Kidney tubule cell (primary cell): ENCODE measurements around the gene MGAT4C.
A peak's percentile ranks its signal among the peaks of the same experiment; 100 is the strongest.
"Not testable (repeated sequence)": the region's sequence is repeated elsewhere in the genome, so short reads cannot be mapped to it uniquely, and the experiment has no call there.

Experiments
- DNase-seq: peaks from one replicate; pipeline ENCODE4 v3.0.0-alpha.2; 2018; ENCODE audit warnings: low spot score

Gene MGAT4C

GRCh38 chr12:86126900-86127299 is 129.3 kb downstream of the MGAT4C start:
- DNase-seq = not testable (repeated sequence)

DNA sequence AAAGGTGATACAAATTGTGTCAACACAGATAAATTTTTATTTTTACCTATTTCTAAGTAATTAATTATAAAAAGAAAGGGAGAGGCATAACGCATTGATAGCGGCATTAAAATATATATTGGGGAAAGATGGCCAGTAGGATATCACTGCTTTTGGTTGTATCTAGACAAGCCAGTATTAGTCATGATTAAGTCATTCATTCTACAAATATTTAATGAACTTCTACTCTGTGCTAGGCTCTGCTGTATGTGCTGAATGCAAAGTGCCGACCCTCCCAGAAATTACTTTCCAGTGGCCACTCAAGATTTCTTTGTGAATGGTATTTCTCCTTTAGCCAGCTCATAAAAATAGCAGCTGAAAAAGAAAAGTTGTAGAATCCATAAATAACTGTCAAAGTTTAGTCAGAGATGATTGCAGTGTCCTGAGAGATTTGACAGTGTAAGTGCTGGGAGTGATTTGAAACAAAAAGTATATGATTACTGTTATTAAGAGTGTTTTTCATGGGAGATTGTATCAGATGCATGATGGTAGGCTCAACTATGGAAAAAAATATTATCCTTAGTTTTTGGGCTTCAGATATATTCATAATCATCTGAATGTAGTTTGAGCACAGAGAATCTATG is 133.2 kb downstream of the MGAT4C start:
- DNase-seq = peak; percentile 42

GRCh38 chr12:86118161-86118560 is 138.0 kb downstream of the MGAT4C start:
- no peak for DNase-seq

GRCh38 chr12:86117711-86118110 is 138.5 kb downstream of the MGAT4C start:
- DNase-seq = no peak

DNA sequence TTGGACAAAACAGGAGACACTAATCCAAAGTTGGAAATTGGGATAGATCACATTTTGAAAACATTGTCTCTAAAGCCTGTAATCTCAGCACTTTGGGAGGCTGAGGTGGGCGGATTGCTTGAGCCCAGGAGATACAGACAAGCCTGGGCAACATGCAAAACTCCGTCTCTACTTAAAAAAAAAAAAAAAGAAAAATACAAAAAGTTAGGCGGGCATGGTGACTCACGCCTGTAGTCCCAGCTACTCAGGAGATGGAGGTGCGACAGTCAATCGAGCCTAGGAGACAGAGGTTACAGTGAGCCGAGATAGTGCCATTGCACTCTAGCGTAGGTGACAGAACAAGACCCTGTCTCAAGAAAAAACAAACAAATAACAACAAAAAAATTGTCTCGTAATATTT is 152.1 kb downstream of the MGAT4C start:
- DNase-seq = no peak

DNA sequence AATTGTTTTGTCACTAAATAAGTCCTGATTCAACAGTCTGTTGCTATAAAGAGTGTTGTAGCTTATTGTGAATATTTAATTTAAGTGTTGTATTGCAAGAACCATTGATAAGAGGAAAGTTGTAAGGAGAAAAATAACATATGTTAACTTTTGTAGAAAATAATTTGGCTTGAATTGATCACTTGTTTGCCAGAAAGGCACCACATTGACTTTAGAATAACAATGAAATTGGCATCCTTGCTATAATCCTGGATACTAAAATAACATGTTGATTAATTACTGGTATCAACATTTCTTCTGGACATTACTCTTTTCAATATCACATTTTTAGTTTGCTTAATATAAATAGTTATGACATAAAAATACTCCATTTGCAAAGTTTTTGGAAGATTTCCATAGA is 159.0 kb downstream of the MGAT4C start:
- no peak for DNase-seq

GRCh38 chr12:86091681-86092080 is 164.5 kb downstream of the MGAT4C start:
- no peak for DNase-seq

DNA sequence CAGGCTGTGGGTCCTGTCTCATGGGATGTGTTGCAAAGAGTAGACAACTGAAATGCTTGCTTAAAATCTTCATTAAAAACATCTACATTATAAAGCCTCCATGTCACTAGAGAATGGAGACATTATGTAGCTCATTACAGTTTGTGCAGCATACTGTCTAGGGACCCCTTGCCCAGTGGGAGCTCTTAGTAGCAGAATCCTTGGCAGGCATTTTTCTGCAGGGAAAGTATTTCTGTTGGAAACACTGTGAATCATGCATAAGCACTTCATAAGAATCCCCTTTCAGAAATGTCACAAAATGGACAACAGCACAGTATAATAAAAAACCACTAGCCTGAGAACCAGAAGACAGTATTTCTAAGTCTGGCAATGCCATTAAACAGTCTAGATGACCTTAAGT is 174.3 kb downstream of the MGAT4C start:
- no peak for DNase-seq

- peak; percentile 22 for DNase-seq
Measured at GRCh38 chr12:86059052-86059451, 197.1 kb downstream of the MGAT4C start.

DNA sequence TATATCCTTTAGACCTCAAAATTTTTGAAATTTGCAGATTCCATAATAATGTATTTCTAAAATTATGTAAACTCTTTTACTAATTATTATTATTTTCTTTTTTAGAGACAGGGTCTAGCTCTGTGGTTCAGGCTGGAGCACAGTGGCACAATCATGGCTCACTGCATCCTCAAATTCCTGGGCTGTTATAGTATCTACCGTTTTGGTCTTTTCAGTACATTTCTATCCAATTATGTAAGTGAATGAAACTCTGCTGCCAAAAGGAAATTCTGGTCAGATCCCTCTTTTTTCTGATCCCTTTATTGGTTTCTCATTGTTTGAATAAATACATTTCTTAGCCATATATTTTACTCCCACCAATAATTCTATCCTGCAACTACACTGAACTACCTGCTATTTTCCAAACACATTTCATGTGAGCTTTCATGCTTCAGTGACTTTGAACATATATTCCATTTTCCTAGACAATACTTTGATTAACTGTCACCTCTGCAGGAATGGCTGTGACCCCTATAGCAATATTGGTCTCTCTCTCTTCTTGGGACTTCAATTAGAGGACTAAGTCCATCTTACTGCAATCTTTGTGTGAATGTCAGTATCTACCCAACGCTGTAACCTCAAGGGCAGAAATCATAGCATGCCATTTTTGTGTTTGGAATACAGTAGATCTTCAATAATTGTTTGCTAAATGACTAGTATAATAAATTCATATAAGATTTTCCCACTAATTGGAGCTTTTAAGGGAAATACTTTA is 198.9 kb downstream of the MGAT4C start:
- no peak for DNase-seq

- DNase-seq = peak; percentile 19
Measured at GRCh38 chr12:86052921-86053320, 203.3 kb downstream of the MGAT4C start.

DNA sequence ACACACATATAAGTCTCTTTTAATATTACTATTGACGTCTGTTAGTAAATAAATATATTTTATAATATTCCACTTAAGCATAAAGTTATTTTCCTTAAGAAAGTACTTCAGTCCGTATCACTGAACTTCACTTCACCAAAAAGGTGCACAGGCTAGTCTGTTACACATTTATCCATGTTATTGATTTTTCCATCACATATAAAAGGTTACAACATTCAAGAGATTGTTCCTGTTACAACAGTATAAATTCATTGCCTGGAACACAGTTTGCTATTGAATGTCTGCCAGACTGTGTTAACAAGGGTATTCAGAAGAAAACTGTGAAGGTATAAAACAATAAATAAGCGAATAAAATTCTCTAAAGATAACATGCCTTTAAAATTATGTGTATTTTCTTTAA is 206.2 kb downstream of the MGAT4C start:
- no peak for DNase-seq

- DNase-seq = no peak
Measured at GRCh38 chr12:86044396-86044795, 211.8 kb downstream of the MGAT4C start.

DNA sequence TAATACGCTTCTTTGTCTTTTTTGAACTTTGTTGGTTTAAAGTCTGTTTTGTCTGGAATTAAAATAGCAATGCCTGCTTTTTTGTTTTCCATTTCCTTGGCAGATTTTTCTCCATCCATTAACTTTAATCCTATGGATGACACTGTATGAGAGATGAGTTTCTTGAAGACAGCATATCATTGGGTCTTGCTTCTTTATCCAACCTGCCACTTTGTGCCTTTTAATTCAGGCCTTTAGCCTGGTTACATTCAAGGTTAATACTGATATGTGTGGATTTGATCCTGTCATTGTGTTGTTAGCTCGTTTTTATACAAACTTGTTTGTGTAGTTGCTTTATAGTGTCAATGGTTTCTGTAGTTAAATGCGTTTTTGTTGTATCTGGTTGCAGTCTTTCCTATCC is 214.1 kb downstream of the MGAT4C start:
- no peak for DNase-seq

- no peak for DNase-seq
Measured at GRCh38 chr12:86018361-86018760, 237.8 kb downstream of the MGAT4C start.

DNA sequence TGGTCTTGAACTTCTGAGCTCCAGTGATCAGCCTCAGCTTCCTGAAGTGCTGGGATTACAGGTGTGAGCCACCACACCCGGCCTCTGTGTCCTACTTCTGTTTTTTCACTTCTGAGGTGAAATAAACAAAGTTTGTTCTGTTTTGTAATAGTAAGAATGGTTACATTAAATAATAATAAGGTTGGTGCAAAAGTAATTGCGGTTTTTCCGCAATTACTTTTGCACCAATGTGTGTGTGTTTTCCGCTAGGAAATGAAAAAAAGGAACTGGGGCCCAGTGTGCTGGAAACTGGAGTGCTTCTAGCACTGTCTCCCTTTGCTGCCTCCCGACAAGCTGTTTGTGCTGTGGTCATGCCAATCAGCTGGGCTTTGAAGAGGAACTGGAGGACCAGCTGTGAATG is 241.2 kb downstream of the MGAT4C start:
- DNase-seq = no peak

GRCh38 chr12:86006727-86007126 is 249.5 kb downstream of the MGAT4C start:
- peak; percentile 32 for DNase-seq

GRCh38 chr12:85998074-85998473 is 258.1 kb downstream of the MGAT4C start:
- DNase-seq = no peak

DNA sequence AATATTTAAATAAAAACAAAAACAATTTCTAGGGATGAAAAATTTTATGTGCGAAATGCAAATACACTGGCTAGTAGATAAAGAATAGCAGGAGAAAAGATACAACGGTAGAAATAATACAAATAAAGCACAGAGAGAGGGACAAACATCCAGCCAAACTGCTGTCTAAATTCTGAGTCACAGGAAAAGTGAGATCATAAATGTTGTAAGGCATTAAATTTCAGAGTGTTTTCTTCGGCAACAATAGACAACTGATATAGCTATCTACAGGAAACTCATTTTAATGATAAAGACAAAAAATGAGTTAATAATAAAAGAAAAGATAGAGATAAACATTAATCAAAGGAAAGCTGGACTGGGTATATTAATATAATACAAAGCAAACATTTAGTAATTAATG is 259.9 kb downstream of the MGAT4C start:
- DNase-seq = no peak

GRCh38 chr12:85993746-85994145 is 262.4 kb downstream of the MGAT4C start:
- no peak for DNase-seq

- DNase-seq = peak; percentile 29
Measured at GRCh38 chr12:85985996-85986395, 270.2 kb downstream of the MGAT4C start.

- DNase-seq = no peak
Measured at GRCh38 chr12:85983601-85984000, 272.6 kb downstream of the MGAT4C start.

DNA sequence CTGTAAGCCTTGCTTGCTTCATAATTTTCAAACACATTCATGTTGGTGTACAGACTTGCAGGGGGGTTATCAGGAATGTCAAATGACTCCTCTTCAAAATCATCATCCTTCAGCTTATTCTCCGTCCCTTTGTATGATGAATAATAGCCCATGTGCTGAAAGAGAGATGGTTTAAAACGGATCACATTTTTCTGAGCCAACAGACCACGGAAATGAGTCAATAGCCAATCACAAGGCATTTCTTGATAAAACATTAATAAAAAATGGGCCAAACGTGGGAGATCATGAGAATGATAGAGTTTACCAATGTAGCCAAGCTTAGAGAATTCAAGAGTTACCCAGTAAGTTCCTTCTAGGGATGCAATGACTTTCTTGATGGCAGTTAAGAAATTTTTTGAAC is 276.6 kb downstream of the MGAT4C start:
- peak; percentile 91 for DNase-seq

DNA sequence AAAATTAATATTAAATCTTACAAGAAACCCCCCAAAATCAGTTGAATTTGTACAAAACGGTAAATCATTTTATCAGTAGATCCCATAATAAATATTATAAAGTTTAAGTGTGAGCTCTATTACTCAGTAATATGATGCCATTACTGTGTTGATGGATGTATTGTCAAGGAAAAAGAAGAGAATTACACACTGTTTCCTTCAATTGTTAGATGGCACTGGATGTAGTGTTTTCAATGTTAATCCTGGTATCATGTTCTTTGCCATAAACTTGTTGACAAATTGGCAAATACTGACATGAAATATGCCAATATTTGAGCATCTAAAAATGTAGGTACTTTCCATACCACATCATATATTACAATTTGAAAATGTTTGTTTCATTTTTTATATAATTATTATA is 280.5 kb downstream of the MGAT4C start:
- DNase-seq = no peak
